ENCODE measurements around the gene PRSS16.
"Not testable (repeated sequence)": the region's sequence is repeated elsewhere in the genome, so short reads cannot be mapped to it uniquely, and the experiment has no call there.

PRSS16 gene

DNA sequence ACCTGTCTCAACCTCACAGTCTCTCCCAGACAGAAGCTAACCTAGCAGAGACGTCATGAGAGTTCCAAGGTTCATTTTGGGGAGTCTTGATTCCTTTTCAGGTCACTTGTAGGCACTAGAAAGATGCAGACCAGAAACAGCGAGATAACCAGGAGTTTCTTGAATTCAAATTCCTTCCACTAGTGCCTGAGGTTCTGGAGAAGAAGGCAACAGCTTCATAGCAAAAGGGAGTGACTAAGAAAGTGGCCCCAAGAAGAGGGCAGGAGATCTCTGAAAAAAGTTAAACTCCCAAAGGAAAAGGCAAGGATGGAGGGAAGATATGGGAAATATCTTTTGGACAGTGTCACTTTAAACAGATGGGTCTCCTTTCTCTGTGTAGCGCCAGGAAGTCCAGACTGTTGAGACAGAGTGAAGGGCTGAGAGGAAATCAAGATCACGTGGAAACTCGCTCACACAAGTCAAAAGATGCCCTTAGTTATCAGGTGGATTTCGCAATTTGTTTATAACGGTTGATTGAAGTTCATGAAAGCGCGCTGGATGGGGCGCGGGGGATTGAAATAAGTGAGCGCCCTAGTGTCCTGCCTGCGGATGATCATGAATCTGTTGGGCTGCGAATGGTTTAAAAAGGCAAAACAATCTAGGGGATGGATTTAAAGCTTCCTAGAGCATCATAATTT is 4.8 kb upstream of the PRSS16 start:
- DNase-seq (ENCODE audit: low read depth in 2 of 2) = no peak

- DNase-seq (ENCODE audit: low read depth in 2 of 2) = no peak
These were observed 1.3 kb downstream of the PRSS16 start for GRCh38 chr6:27248783-27249182.

- DNase-seq (ENCODE audit: low read depth in 2 of 2) = no peak
These were observed 3.0 kb downstream of the PRSS16 start for GRCh38 chr6:27250277-27251111.

- DNase-seq (ENCODE audit: low read depth in 2 of 2) = peak; percentile 53 to 76
These were observed 3.7 kb downstream of the PRSS16 start for GRCh38 chr6:27251112-27251605.

DNA sequence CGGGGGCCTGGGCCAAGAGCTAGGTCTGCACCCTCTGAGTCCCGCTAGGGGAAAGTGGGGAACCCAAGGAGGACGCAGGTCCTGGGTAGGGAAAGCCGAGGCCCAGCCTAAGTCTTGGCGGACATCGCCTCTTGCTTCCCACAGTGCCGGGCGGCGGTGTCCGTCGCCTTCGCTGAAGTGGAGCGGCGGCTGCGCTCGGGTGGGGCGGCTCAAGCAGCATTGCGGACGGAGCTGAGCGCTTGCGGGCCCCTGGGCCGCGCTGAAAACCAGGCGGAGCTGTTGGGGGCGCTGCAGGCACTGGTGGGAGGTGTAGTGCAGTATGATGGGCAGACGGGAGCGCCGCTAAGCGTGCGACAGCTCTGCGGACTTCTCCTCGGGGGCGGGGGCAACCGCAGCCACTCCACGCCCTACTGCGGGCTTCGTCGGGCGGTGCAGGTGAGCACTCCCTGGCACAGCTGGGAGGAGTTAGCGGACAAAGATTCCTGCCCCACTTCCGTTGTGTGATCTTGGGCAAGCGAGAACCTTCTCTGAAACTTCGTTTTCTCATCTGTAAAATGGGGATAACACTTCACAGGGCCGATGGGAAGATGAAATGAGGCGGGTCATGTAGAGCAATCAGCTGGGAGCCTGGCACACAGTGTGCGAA is 4.2 kb downstream of the PRSS16 start:
- DNase-seq (ENCODE audit: low read depth in 2 of 2) = peak; percentile 52 to 64

GRCh38 chr6:27254566-27254965 is 7.1 kb downstream of the PRSS16 start:
- DNase-seq (ENCODE audit: low read depth in 2 of 2) = no peak

DNA sequence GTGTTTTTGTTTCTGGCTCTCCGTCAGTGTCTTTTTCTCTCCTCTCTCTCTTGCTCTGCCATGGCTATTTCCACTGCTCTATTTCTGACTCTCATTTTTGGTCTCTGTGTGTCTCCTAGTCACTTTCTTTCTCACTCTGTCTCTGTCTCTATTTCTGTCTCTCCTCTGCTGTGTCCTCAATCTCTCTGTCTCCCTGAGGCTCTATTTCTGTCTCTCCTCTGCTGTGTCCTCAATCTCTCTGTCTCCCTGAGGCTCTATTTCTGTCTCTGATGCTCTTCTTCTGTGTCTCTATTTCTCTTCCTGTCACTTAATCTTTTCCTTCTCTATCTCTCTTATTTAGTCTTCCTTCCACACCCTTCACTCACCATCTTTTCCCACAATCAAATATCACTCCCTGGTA is 8.4 kb downstream of the PRSS16 start:
- no peak for DNase-seq (ENCODE audit: low read depth in 2 of 2)

GRCh38 chr6:27260369-27260768 is 12.9 kb downstream of the PRSS16 start:
- DNase-seq (ENCODE audit: low read depth in 2 of 2) = no peak

GRCh38 chr6:27260836-27261375 is 13.4 kb downstream of the PRSS16 start:
- no peak for DNase-seq (ENCODE audit: low read depth in 2 of 2)

GRCh38 chr6:27263886-27264285 is 16.4 kb downstream of the PRSS16 start:
- DNase-seq (ENCODE audit: low read depth in 2 of 2) = no peak

GRCh38 chr6:27267003-27267402 is 19.5 kb downstream of the PRSS16 start:
- not testable (repeated sequence) for DNase-seq (ENCODE audit: low read depth in 2 of 2)

DNA sequence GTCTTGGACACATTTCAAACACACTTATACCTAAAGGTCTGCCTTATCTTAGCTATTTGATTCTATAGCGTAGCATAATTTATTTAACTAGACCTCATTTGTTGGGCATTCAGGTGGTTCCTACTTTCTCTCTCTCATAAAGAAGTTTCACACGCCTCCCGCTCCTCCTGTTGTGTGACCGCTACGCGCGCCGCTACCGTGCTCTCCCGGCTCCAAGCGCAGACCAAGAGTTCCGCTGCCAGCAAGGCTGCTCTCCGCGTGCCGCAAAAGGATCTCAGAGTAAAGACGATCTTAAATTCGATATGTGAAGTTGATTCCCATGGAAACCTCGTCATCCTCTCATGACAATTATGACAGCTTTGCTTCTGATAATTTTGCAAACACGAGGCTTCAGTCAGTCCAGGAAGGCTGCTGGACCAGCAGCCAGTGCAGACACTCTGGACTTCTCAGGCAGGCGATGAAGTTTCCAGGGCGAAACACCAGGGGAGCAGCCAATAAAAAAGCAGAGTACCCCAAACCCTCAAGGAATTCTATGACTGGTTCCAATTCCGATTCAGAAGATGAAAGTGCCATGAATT is 20.4 kb downstream of the PRSS16 start:
- no peak for DNase-seq (ENCODE audit: low read depth in 2 of 2)

DNA sequence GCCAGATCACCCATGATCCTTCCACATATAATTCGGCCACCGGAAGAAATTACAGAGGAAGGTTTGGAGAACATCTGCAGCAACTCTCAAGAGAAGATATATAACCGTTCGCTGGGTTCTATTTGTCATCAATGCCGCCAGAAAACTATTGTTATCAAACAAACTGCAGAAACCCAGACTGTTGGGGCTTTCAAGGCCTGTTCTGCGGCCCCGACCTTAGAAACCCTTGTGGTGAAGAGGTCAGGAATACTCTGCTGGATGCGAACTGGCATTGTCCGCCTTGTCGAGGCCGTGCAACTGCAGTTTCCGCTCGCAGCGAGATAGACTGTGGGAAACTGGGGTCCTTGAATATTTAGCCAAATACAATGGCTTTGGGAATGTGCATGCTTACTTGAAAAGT is 21.3 kb downstream of the PRSS16 start:
- no peak for DNase-seq (ENCODE audit: low read depth in 2 of 2)

DNA sequence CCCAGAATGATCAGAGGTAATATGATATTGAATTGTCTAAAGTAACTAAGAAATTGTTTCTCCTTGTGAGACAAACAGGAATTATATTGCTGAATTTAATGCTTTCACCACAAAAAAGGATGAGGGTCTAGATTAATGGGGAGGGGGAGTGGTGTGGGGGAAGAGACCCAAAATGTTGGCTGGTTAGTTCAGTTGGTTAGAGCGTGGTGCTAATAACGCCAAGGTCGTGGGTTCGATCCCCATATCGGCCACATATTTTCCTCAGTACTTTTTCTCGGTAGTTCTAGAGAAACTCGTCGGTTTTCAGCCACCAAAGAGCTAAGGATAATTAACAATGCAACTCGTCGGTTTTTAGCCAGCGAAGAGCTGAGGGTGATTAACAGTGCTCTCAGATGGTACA is 26.3 kb downstream of the PRSS16 start:
- no peak for DNase-seq (ENCODE audit: low read depth in 2 of 2)

- peak; percentile 16 to 18 for DNase-seq (ENCODE audit: low read depth in 2 of 2)
These were observed 27.8 kb downstream of the PRSS16 start for GRCh38 chr6:27275025-27275956.

GRCh38 chr6:27279513-27280063 is 32.1 kb downstream of the PRSS16 start:
- DNase-seq (ENCODE audit: low read depth in 2 of 2) = no peak

DNA sequence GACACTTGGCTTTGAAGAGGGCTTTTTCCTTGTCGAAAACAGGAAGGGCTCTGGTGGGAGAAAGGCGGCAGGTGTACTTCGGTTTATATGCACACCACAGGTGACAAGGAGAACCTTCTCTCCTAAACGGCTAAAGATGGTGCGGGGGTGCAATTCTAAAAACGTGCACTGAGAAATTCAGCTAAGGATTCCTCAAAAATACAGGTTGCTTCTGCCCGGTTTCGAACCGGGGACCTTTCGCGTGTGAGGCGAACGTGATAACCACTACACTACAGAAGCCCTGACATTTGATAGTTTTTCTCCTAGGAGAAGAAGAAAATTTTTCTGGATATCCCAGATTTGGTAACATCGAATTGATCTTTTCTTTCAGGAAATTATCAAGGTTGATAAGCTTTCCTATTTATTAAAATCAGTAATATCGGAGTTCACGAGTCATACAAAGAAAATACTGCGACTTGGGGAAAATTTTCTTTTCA is 32.6 kb downstream of the PRSS16 start:
- peak; percentile 16 to 30 for DNase-seq (ENCODE audit: low read depth in 2 of 2)

GRCh38 chr6:27280540-27281000 is 33.1 kb downstream of the PRSS16 start:
- DNase-seq (ENCODE audit: low read depth in 2 of 2) = no peak

DNA sequence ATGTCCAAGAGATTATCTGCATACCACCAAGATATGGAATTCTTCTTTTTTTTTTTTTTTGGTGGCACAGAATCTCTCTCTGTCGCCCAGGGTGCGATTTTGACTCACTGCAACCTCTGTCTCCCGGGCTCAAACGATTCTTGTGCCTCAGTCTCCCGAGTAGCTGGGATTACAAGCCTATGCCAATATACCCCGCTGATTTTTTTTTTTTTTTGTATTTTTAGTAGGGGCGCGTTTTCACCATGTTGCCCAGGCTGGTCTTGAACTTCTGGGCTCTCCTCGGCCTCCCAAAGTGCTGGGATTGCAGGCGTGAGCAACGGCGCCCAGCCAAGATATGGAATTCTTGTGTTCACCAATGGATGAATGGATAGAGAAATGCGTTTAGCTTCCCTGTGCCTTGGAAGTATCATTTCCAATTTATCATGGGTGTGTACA is 33.6 kb downstream of the PRSS16 start:
- DNase-seq (ENCODE audit: low read depth in 2 of 2) = no peak

- no peak for DNase-seq (ENCODE audit: low read depth in 2 of 2)
These were observed 34.1 kb downstream of the PRSS16 start for GRCh38 chr6:27281569-27281968.
